Hepatocyte (in vitro differentiated cells): ENCODE measurements around the gene AURKAIP1. TPM values are rescaled to one million over a fixed set of nuclear protein-coding genes. Genes with fewer than 3 reads are reported as not detected.
A peak's percentile ranks its signal among the peaks of the same experiment; 100 is the strongest.
"Not testable (repeated sequence)": the region's sequence is repeated elsewhere in the genome, so short reads cannot be mapped to it uniquely, and the experiment has no call there.

Experiments used
- DNase-seq: peaks from one replicate; pipeline ENCODE4 v3.0.0-alpha.2; 2016; ENCODE audit warnings: low spot score
- H2AFZ ChIP-seq: fragments of 200-600 bp; sonication (generic); 2 replicates; pipeline ENCODE4 v1.6.0; 2016; ENCODE audit warnings: antibody characterized with exemption, mild to moderate bottlenecking
- H3K27ac ChIP-seq: fragments of 200-600 bp; sonication (generic); 2 replicates; pipeline ENCODE4 v1.5.1; 2016; ENCODE audit warnings: mild to moderate bottlenecking
- H3K27me3 ChIP-seq: fragments of 200-600 bp; sonication (generic); 2 replicates; pipeline ENCODE4 v1.6.1; 2016
- H3K36me3 ChIP-seq: fragments of 200-600 bp; sonication (generic); replicated peaks from 2 replicates; pipeline ENCODE4 v1.5.1; 2016; ENCODE audit warnings: low read depth; ENCODE audit not compliant: insufficient read depth
- H3K4me1 ChIP-seq: fragments of 200-600 bp; sonication (generic); 2 replicates; pipeline ENCODE4 v1.5.1; 2016; ENCODE audit warnings: mild to moderate bottlenecking, moderate library complexity; ENCODE audit not compliant: insufficient read depth
- H3K4me2 ChIP-seq: fragments of 200-600 bp; sonication (generic); 2 replicates; pipeline ENCODE4 v1.6.0; 2016
- H3K4me3 ChIP-seq: fragments of 200-600 bp; sonication (generic); 2 replicates; pipeline ENCODE4 v1.5.1; 2016; ENCODE audit warnings: mild to moderate bottlenecking
- H3K79me2 ChIP-seq: fragments of 200-600 bp; sonication (generic); 2 replicates; pipeline ENCODE4 v1.6.0; 2017; ENCODE audit warnings: mild to moderate bottlenecking
- H3K9me2 ChIP-seq: fragments of 200-600 bp; sonication (generic); replicated peaks from 2 replicates; pipeline ENCODE4 v1.6.0; 2017; ENCODE audit warnings: mild to moderate bottlenecking; ENCODE audit not compliant: insufficient read depth
- H3K9me3 ChIP-seq: fragments of 200-600 bp; sonication (generic); 2 replicates; pipeline ENCODE4 v1.5.1; 2016; ENCODE audit warnings: low read depth, mild to moderate bottlenecking
- H4K20me1 ChIP-seq: fragments of 200-600 bp; sonication (generic); 2 replicates; pipeline ENCODE4 v1.6.0; 2016; ENCODE audit warnings: mild to moderate bottlenecking; ENCODE audit not compliant: insufficient read depth, poor library complexity, severe bottlenecking
- EZH2 ChIP-seq: fragments of 200-600 bp; sonication (generic); IDR thresholded peaks from 2 replicates; pipeline ENCODE4 v1.6.1; 2016; ENCODE audit warnings: antibody characterized with exemption, mild to moderate bottlenecking, borderline replicate concordance
- EZH2phosphoT487 ChIP-seq: fragments of 200-600 bp; sonication (generic); IDR thresholded peaks from one replicate; pipeline ENCODE4 v1.6.1; 2018; ENCODE audit warnings: antibody characterized with exemption, mild to moderate bottlenecking, low read depth, moderate library complexity; ENCODE audit not compliant: unreplicated experiment, severe bottlenecking
- whole genome bisulfite sequencing: methylation state at CpG from one replicate; pipeline ENCODE4 v1.1.6; 2016; ENCODE audit warnings: low lambda C conversion rate; ENCODE audit errors: missing lambda C conversion rate; 5-methylcytosine and 5-hydroxymethylcytosine counted together
- polyA plus RNA-seq: library from polyadenylated mRNA; unstranded; fragments of >200 nt; fragmentation: Nextera tagmentation; extraction: Ambion mirVana; gene quantifications from 2 replicates; pipeline ENCODE4 v1.2.1, GENCODE V29; 2016
- total RNA-seq: library from RNA; depleted of rRNA; stranded (reverse); fragments of >200 nt; gene quantifications from 2 replicates; pipeline ENCODE4 v1.2.3, GENCODE V29; 2014
- TF ChIP-seq, protein P1 (sequence below): fragments of 200-600 bp; sonication (generic); IDR thresholded peaks from 2 replicates; pipeline ENCODE4 v1.5.1; 2016; ENCODE audit warnings: antibody characterized with exemption, mild to moderate bottlenecking; ENCODE audit not compliant: poor library complexity

AURKAIP1 gene
- total and polyA plus RNA-seq, 2 experiments from 2014 or later: 92.9 to 238 TPM

DNA sequence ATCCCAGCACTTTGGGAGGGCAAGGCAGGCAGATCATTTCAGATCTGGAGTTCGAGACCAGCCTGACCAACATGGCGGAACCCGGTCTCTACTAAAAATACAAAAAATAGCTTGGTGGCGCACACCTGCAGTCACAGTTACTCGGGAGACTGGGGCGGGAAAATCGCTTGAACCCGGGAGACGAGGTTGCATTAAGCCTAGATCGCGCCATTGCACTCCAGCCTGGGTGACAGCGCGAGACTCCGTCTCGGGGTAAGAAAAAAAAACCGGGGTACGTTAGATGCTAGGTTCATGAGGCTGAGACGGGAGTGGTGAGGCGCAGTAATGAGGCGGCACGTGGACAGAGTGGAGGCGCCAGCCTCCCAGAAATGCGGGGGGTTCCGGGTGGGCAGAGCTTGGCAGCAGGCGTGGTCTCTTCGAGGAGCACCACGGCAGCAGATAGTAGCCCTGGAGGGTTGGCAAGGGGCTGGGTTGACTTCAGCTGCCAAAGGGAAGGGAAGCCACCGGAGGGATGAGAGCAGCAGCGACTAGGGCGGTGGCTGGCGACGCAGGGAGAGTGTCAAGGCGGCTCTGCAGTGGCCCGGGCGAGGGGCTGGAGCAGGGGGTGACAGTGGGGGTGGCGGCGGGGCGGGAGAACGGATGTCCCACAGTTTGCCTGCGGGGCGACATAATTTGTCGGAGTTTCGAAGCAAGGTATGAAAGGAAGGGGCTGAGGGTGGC lies 31.3 kb upstream of the AURKAIP1 start:
- H3K4me1 ChIP-seq: peaks cover 24% of the 10 kb centered on the region
- peak overlapping the region; percentile 99 for H3K4me2 ChIP-seq
- no peaks in the 10 kb centered on the region for H3K27me3 ChIP-seq
- 54% methylated on average over 42 of the region's 43 CpGs for WGBS
- peak overlapping the region; percentile 90 for H3K27ac ChIP-seq
- TF ChIP-seq, protein P1, sequence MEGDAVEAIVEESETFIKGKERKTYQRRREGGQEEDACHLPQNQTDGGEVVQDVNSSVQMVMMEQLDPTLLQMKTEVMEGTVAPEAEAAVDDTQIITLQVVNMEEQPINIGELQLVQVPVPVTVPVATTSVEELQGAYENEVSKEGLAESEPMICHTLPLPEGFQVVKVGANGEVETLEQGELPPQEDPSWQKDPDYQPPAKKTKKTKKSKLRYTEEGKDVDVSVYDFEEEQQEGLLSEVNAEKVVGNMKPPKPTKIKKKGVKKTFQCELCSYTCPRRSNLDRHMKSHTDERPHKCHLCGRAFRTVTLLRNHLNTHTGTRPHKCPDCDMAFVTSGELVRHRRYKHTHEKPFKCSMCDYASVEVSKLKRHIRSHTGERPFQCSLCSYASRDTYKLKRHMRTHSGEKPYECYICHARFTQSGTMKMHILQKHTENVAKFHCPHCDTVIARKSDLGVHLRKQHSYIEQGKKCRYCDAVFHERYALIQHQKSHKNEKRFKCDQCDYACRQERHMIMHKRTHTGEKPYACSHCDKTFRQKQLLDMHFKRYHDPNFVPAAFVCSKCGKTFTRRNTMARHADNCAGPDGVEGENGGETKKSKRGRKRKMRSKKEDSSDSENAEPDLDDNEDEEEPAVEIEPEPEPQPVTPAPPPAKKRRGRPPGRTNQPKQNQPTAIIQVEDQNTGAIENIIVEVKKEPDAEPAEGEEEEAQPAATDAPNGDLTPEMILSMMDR: no peak
- TF ChIP-seq EZH2 (no peak), EZH2phosphoT487 (no peak)
- peak overlapping the region; percentile 76 for H2AFZ ChIP-seq
- peaks cover 13% of the 10 kb centered on the region for H4K20me1 ChIP-seq
- H3K79me2 ChIP-seq: peaks cover 60% of the 10 kb centered on the region
- H3K9me2 ChIP-seq: no peaks in the 10 kb centered on the region
- H3K9me3 ChIP-seq: no peaks in the 10 kb centered on the region
- peak overlapping the region; percentile 71 for H3K4me3 ChIP-seq
- no peaks in the 10 kb centered on the region for H3K36me3 ChIP-seq
- no peak for DNase-seq

DNA sequence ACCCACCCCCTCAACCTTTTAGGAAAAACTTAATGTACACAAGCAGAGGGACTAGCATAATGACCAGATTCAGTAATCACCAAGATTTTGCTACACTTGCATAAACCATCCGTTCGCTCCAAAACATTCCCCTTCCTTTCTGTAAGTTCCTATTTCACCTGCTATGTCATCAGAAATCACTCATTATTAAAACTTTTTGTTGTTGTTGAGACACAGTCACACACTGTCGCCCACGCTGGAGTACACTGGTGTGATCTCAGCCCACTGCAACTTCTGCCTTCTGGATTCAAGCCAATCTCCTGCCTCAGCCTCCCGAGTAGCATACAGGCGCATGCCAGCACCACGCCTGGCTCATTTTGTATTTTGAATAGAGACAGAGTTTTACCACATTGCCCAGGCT lies 28.6 kb upstream of the AURKAIP1 start:
- WGBS: 97% methylated on average over 7 of the region's 7 CpGs
- no peak overlapping the region for H3K27ac ChIP-seq

DNA sequence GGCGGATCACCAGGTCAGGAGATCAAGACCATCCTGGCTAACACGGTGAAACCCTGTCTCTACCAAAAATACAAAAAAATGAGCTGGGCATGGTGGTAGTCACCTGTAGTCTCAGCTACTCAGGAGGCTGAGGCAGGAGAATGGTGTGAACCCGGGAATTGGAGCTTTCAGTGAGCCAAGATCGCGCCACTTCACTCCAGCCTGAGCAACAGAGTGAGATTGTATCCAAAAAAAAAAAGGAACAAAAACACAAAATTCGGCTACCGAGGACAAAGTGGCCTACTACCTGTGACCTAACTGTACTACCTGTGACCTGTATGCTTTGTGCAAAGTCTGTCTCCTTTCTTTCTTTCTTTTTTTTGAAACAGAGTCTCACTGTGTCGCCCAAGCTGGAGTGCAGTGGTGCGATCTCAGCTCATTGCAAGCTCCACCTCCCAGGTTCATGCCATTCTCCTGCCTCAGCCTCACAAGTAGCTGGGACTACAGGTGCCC lies 27.9 kb upstream of the AURKAIP1 start:
- not testable (repeated sequence) for H4K20me1 ChIP-seq, H3K27me3 ChIP-seq, H2AFZ ChIP-seq, H3K9me3 ChIP-seq, H3K36me3 ChIP-seq, H3K9me2 ChIP-seq, H3K4me2 ChIP-seq, H3K27ac ChIP-seq, DNase-seq, H3K4me3 ChIP-seq
- WGBS: 97% methylated on average over 9 of the region's 9 CpGs
- peaks cover 30% of the 10 kb centered on the region for H3K4me1 ChIP-seq
- H3K79me2 ChIP-seq: peaks cover 71% of the 10 kb centered on the region

More for the DNA sequence above, 28.6 kb upstream of the AURKAIP1 start:
- Histone ChIP-seq H3K27me3 (no peaks in the 10 kb centered on the region), H3K36me3 (no peaks in the 10 kb centered on the region), H3K9me3 (no peaks in the 10 kb centered on the region), H3K79me2 (peaks cover 71% of the 10 kb centered on the region), H3K4me1 (peaks cover 33% of the 10 kb centered on the region), H3K9me2 (no peaks in the 10 kb centered on the region), H3K4me3 (no peak overlapping the region), H3K4me2 (no peak overlapping the region), H4K20me1 (peaks cover 6% of the 10 kb centered on the region), H2AFZ (no peak overlapping the region)
- DNase-seq: no peak
- TF ChIP-seq, protein P1: no peak
- TF ChIP-seq EZH2phosphoT487 (no peak), EZH2 (no peak)

DNA sequence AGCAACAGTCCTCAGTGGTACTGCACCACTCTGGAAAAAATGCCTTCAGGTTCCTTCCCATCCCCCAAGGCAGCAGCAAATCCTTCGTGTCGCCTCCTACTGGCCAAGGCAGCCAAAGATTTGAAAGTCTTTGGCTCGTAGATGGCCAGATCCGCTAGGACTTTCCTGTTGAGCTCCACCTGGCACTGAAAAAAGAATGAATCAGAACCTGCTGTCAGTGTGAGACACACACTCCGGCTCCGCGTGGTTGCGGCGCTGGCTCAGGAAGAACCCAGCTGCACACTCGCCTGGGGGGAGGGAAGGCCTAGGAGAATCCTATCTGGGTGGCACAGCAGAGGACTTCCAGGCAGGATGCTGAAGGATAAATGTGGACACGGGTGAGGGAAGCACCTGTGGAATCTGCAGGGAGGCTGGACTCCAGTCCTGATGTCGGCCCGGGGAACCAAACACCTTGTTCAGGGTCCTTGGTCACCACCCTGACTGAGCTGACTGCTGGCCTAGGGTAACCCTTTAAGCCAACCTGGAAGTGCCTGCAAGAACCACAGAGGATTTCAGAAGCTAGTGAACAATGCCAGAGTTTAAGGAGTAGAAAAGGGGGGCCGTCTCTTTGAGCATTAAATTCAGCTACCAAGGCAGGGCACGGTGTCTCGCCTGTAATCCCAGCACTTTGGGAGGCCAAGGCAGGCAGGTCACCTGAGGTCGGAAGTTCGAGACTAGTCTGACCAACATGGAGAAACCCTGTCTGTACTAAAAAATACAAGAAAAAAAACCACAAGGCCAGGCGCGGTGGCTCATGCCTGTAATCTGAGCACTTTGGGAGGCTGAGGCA lies 27.3 kb upstream of the AURKAIP1 start:
- H3K36me3 ChIP-seq: no peaks in the 10 kb centered on the region
- peaks cover 71% of the 10 kb centered on the region for H3K79me2 ChIP-seq
- no peaks in the 10 kb centered on the region for H3K9me3 ChIP-seq
- DNase-seq: peak; percentile 69
- no peaks in the 10 kb centered on the region for H3K9me2 ChIP-seq
- H2AFZ ChIP-seq: no peak overlapping the region
- no peak overlapping the region for H3K4me3 ChIP-seq
- TF ChIP-seq, protein P1: peak; percentile 54
- TF ChIP-seq EZH2phosphoT487: no peak
- peak overlapping the region; percentile 33 for H3K27ac ChIP-seq
- no peak overlapping the region for H3K4me2 ChIP-seq
- WGBS: 86% methylated on average over 20 of the region's 20 CpGs
- H3K27me3 ChIP-seq: no peaks in the 10 kb centered on the region
- no peaks in the 10 kb centered on the region for H4K20me1 ChIP-seq
- H3K4me1 ChIP-seq: peaks cover 34% of the 10 kb centered on the region
